Activated B cell treated with CpG ODN at 0.5 μM for 24 hours (primary cell): Measurements from ENCODE around the gene MRPL48. TPM values are rescaled to one million over a fixed set of nuclear protein-coding genes. Genes with fewer than 3 reads are reported as not detected.
"Not testable (repeated sequence)": the region's sequence is repeated elsewhere in the genome, so short reads cannot be mapped to it uniquely, and the experiment has no call there.

Source experiments
- ATAC-seq: fragments of 200-7000 bp; cut with Tn5 transposase; one replicate; pipeline ENCODE4 v1.10.0; 2021; ENCODE audit warnings: low read depth, mild to moderate bottlenecking, moderate library complexity
- CTCF ChIA-PET: fragments of 350-600 bp; sonication (Branson Sonifier 250); formaldehyde crosslinking; loops from one replicate; lab custom pipeline; 2021; ENCODE audit warnings: antibody characterized with exemption; lab: Charles Lee
- POLR2A ChIA-PET: fragments of 350-600 bp; sonication (Branson Sonifier 250); formaldehyde crosslinking; loops from one replicate; lab custom pipeline; 2021; ENCODE audit warnings: antibody characterized with exemption; lab: Charles Lee
- DNase-seq: peaks from one replicate; pipeline ENCODE4 v3.0.0; 2022
- H3K27ac Mint-ChIP-seq: one replicate; pipeline ENCODE4 v1.8.0; 2020; ENCODE audit warnings: mixed read lengths
- H3K27me3 Mint-ChIP-seq: one replicate; pipeline ENCODE4 v1.8.0; 2021; ENCODE audit warnings: mixed read lengths
- H3K36me3 Mint-ChIP-seq: one replicate; pipeline ENCODE4 v1.8.0; 2021; ENCODE audit warnings: low read depth, mixed read lengths
- H3K4me1 Mint-ChIP-seq: one replicate; pipeline ENCODE4 v1.8.0; 2021; ENCODE audit warnings: mixed read lengths
- H3K4me3 Mint-ChIP-seq: one replicate; pipeline ENCODE4 v1.8.0; 2020; ENCODE audit warnings: mild to moderate bottlenecking, mixed read lengths
- H3K9me3 Mint-ChIP-seq: one replicate; pipeline ENCODE4 v1.8.0; 2020; ENCODE audit warnings: mixed read lengths
- CTCF ChIP-seq: fragments of 200-600 bp; IDR thresholded peaks from one replicate; pipeline ENCODE4 v1.8.0; 2022; ENCODE audit warnings: antibody characterized with exemption, mild to moderate bottlenecking
- intact Hi-C: fragments of 100-400 bp; cut with micrococcal nuclease; formaldehyde crosslinking; loops from one replicate; pipeline ENCODE4 v1.15.1; 2024
- total RNA-seq: library from RNA; stranded (reverse); gene quantifications from 2 replicates; pipeline ENCODE4 v1.2.3, GENCODE V29; 2022

Gene MRPL48
- total RNA-seq, 1 donor from 2014 or later: 38.3 TPM

DNA sequence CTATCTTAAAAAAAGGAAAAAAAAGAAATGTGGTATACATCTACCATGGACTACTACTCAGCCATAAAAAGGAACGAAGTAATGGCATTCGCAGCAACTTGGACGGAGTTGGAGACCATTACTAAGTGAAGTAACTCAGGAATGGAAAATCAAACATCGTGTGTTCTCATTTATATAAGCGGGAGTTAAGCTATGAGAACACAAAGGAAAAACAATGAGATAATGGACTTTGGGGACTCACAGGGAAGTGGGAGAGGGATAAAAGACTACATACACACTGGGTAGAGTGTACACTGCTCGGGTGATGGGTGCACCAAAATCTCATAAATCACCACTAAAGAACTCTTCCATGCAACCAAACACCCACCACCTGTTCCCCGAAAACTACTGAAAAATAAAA is 38.6 kb upstream of the MRPL48 start:
- no peak for ATAC-seq
- peaks cover 32% of the 10 kb centered on the region for H3K4me1 Mint-ChIP-seq
- H3K4me3 Mint-ChIP-seq: no peak overlapping the region
- H3K36me3 Mint-ChIP-seq: peaks cover 12% of the 10 kb centered on the region
- intact Hi-C loops: no loop called here
- H3K27me3 Mint-ChIP-seq: no peaks in the 10 kb centered on the region
- ChIA-PET CTCF (no interaction called here), POLR2A (no interaction called here)
- H3K27ac Mint-ChIP-seq: no peak overlapping the region
- no peaks in the 10 kb centered on the region for H3K9me3 Mint-ChIP-seq
- DNase-seq: no peak
- TF ChIP-seq CTCF: no peak

DNA sequence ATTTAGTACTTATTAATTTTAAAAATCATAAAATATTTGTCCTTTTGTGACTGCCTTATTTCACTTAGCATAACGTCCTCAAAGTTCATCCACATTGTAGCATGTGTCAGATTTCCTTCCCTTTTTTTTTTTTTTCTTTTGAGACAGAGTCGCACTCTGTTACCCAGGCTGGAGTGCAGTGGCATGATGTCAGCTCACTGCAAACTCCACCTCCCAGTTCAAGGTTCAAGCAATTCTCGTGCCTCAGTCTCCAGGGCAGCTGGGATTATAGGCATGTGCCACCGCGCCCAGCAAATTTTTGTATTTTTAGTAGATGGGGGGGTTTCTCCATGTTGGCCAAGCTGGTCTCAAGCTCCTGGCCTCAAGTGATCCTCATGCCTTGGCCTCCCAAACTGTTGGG is 37.4 kb upstream of the MRPL48 start:
- peaks cover 35% of the 10 kb centered on the region for H3K4me1 Mint-ChIP-seq
- ChIA-PET POLR2A (no interaction called here), CTCF (no interaction called here)
- no peak for TF ChIP-seq CTCF
- H3K36me3 Mint-ChIP-seq: peaks cover 12% of the 10 kb centered on the region
- no peaks in the 10 kb centered on the region for H3K9me3 Mint-ChIP-seq
- H3K27me3 Mint-ChIP-seq: no peaks in the 10 kb centered on the region
- intact Hi-C loops: no loop called here
- no peak overlapping the region for H3K27ac Mint-ChIP-seq
- no peak overlapping the region for H3K4me3 Mint-ChIP-seq
- DNase-seq (no peak), ATAC-seq (no peak)

GRCh38 chr11:73750862-73751261 is 36.8 kb upstream of the MRPL48 start:
- H3K9me3 Mint-ChIP-seq, H3K27ac Mint-ChIP-seq, H3K27me3 Mint-ChIP-seq, intact Hi-C loops, ATAC-seq, CTCF ChIA-PET, H3K4me3 Mint-ChIP-seq, DNase-seq: not testable (repeated sequence)
- peaks cover 12% of the 10 kb centered on the region for H3K36me3 Mint-ChIP-seq
- POLR2A ChIA-PET: interaction anchor here (1.9 kb wide), 1 partner anchor 29 kb away, joined by 5 read pairs; no protein-coding TSS in a partner anchor
- peaks cover 36% of the 10 kb centered on the region for H3K4me1 Mint-ChIP-seq

GRCh38 chr11:73752216-73752867 is 35.3 kb upstream of the MRPL48 start:
- intact Hi-C loops: no loop called here
- H3K27ac Mint-ChIP-seq: no peak overlapping the region
- ATAC-seq: no peak
- H3K9me3 Mint-ChIP-seq: no peaks in the 10 kb centered on the region
- peaks cover 12% of the 10 kb centered on the region for H3K36me3 Mint-ChIP-seq
- CTCF ChIA-PET: no interaction called here
- H3K4me1 Mint-ChIP-seq: peaks cover 35% of the 10 kb centered on the region
- no peak for TF ChIP-seq CTCF
- no peak for DNase-seq
- POLR2A ChIA-PET: interaction anchor here (1.9 kb wide), 1 partner anchor 27 kb away, joined by 5 read pairs; no protein-coding TSS in a partner anchor
- H3K27me3 Mint-ChIP-seq: no peaks in the 10 kb centered on the region
- no peak overlapping the region for H3K4me3 Mint-ChIP-seq

DNA sequence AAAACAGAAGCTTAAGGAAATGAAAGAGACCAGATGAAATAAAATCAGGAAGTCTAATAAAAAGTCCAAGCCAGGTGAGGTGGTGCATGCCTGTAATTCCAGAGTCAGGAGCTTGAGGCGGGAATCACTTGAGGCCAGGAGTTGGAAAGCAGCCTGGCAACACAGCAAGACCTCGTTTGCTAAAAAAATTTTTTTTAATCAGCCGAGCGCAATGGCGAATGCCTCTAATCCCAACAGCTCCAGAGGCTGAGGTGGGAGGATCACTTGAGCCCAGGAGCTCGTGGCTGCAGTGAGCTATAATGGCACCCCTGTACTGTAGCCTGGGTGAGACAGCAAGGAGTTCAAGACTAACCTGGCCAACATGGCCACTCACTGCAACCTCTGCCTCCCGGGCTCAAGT is 34.8 kb upstream of the MRPL48 start:
- H3K27me3 Mint-ChIP-seq: no peaks in the 10 kb centered on the region
- no peak overlapping the region for H3K27ac Mint-ChIP-seq
- no peaks in the 10 kb centered on the region for H3K9me3 Mint-ChIP-seq
- ATAC-seq (no peak), DNase-seq (no peak)
- peaks cover 11% of the 10 kb centered on the region for H3K36me3 Mint-ChIP-seq
- no peak for TF ChIP-seq CTCF
- CTCF ChIA-PET: no interaction called here
- H3K4me1 Mint-ChIP-seq: peaks cover 36% of the 10 kb centered on the region
- intact Hi-C loops: no loop called here
- POLR2A ChIA-PET: no interaction called here
- no peak overlapping the region for H3K4me3 Mint-ChIP-seq
